Endothelial cell of hepatic sinusoid (primary cell): ENCODE results near the gene ABCA9.

ENCODE experiments used
- in situ Hi-C: cut with HindIII; loops from 2 replicates; pipeline ENCODE4 v1.10.0; 2017; ENCODE audit warnings: low sequenced_read_pairs

Gene ABCA9

GRCh38 chr17:69066482-69066881 is 5.8 kb upstream of the ABCA9 start:
- in situ Hi-C loops: no loop called here

- in situ Hi-C loops: no loop called here
These were observed 4.4 kb upstream of the ABCA9 start for GRCh38 chr17:69065113-69065512.

- in situ Hi-C loops: no loop called here
These were observed 3.7 kb upstream of the ABCA9 start for GRCh38 chr17:69064476-69064875.

GRCh38 chr17:69064001-69064400 is 3.3 kb upstream of the ABCA9 start:
- in situ Hi-C loops: no loop called here

GRCh38 chr17:69062860-69063581 is 2.3 kb upstream of the ABCA9 start:
- in situ Hi-C loops: no loop called here

GRCh38 chr17:69061721-69062556 is 1.2 kb upstream of the ABCA9 start:
- in situ Hi-C loops: no loop called here

GRCh38 chr17:69059458-69060175 is 1.1 kb downstream of the ABCA9 start:
- in situ Hi-C loops: no loop called here

- in situ Hi-C loops: no loop called here
These were observed 2.6 kb downstream of the ABCA9 start for GRCh38 chr17:69058165-69058564.

GRCh38 chr17:69057280-69057679 is 3.4 kb downstream of the ABCA9 start:
- in situ Hi-C loops: no loop called here

- in situ Hi-C loops: no loop called here
These were observed 4.4 kb downstream of the ABCA9 start for GRCh38 chr17:69056179-69056823.

GRCh38 chr17:69055334-69055733 is 5.4 kb downstream of the ABCA9 start:
- in situ Hi-C loops: no loop called here

- in situ Hi-C loops: no loop called here
These were observed 9.5 kb downstream of the ABCA9 start for GRCh38 chr17:69050999-69051775.

GRCh38 chr17:69048634-69049033 is 12.1 kb downstream of the ABCA9 start:
- in situ Hi-C loops: no loop called here

- in situ Hi-C loops: no loop called here
These were observed 13.1 kb downstream of the ABCA9 start for GRCh38 chr17:69047368-69048263.

GRCh38 chr17:69046121-69046807 is 14.5 kb downstream of the ABCA9 start:
- in situ Hi-C loops: no loop called here

- in situ Hi-C loops: no loop called here
These were observed 15.1 kb downstream of the ABCA9 start for GRCh38 chr17:69045646-69046045.

GRCh38 chr17:69044371-69044770 is 16.4 kb downstream of the ABCA9 start:
- in situ Hi-C loops: no loop called here

- in situ Hi-C loops: no loop called here
These were observed 17.5 kb downstream of the ABCA9 start for GRCh38 chr17:69043098-69043734.
